Osteoblast (primary cell): Measurements from ENCODE around the gene ANKK1. TPM values are rescaled to one million over a fixed set of nuclear protein-coding genes. Genes with fewer than 3 reads are reported as not detected.

ENCODE experiments used
- DNase-seq: peaks from one replicate; pipeline ENCODE4 v3.0.0; 2011; ENCODE audit warnings: low spot score, mixed read lengths; ENCODE audit not compliant: insufficient read length; ENCODE audit errors: missing footprints
- H2AFZ ChIP-seq: 2 replicates; pipeline ENCODE4 v1.6.0; 2011; ENCODE audit warnings: mild to moderate bottlenecking, low read length
- H3K27ac ChIP-seq: 2 replicates; pipeline ENCODE4 v1.5.1; 2011; ENCODE audit warnings: mild to moderate bottlenecking, low read depth, low read length, moderate library complexity
- H3K27me3 ChIP-seq: 2 replicates; pipeline ENCODE4 v1.6.0; 2012; ENCODE audit warnings: mild to moderate bottlenecking, control low read depth, inconsistent platforms, low read length, moderate library complexity; ENCODE audit not compliant: insufficient read depth
- H3K36me3 ChIP-seq: 2 replicates; pipeline ENCODE4 v1.5.1; 2011; ENCODE audit warnings: mild to moderate bottlenecking, low read length, control low read depth, moderate library complexity; ENCODE audit not compliant: insufficient read depth
- H3K4me1 ChIP-seq: 2 replicates; pipeline ENCODE4 v1.5.1; 2011; ENCODE audit warnings: mild to moderate bottlenecking, low read length, control low read depth, moderate library complexity; ENCODE audit not compliant: insufficient read depth
- H3K4me2 ChIP-seq: 2 replicates; pipeline ENCODE4 v1.6.0; 2011; ENCODE audit warnings: mild to moderate bottlenecking, low read length; ENCODE audit not compliant: insufficient read depth
- H3K4me3 ChIP-seq: fragments of 200-600 bp; sonication (generic); 3 replicates; pipeline ENCODE4 v1.5.1; 2012; ENCODE audit warnings: mild to moderate bottlenecking, low read length, inconsistent platforms; ENCODE audit not compliant: insufficient read depth
- H3K79me2 ChIP-seq: 2 replicates; pipeline ENCODE4 v1.6.0; 2012; ENCODE audit warnings: mild to moderate bottlenecking, low read length, control low read depth, inconsistent platforms; ENCODE audit not compliant: insufficient read depth
- H3K9me3 ChIP-seq: 2 replicates; pipeline ENCODE4 v1.5.1; 2011; ENCODE audit warnings: low read depth, low read length, control low read depth
- H4K20me1 ChIP-seq: 2 replicates; pipeline ENCODE4 v1.6.0; 2012; ENCODE audit warnings: mild to moderate bottlenecking, low read length, control low read depth; ENCODE audit not compliant: insufficient read depth
- total RNA-seq: library from RNA; depleted of rRNA; stranded (reverse); fragments of >200 nt; gene quantifications from 2 replicates; pipeline ENCODE4 v1.2.3, GENCODE V29; 2012
- TF ChIP-seq, protein P1 (sequence below): IDR thresholded peaks from 2 replicates; pipeline ENCODE4 v1.5.1; 2011; ENCODE audit warnings: mild to moderate bottlenecking, low read depth, low read length, moderate library complexity; ENCODE audit errors: extremely low read depth

ANKK1 gene
- total RNA-seq, 1 donor, result not detected

DNA sequence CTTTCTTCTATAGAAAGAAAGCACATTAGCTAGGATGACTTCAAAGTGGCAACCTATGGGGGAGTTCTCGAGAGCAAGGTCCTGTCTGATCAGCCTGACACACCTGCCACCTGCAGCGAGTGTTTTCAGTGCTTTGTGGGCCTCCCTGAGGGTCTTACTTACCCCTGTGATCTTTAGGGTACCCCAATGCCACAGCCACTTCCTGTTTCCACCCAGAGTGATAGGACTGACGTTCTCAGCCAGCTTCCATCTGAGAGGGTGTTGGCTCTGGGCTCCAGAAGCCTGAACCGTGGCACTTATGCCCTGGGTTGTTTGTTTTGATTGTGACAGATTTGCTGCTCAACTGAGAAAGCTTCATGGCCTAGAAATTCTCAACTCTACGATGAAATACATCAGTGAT is 21.7 kb upstream of the ANKK1 start:
- H3K4me2 ChIP-seq, result no peak overlapping the region
- no peak overlapping the region for H3K27ac ChIP-seq
- no peaks in the 10 kb centered on the region for H3K4me1 ChIP-seq
- no peaks in the 10 kb centered on the region for H3K79me2 ChIP-seq
- TF ChIP-seq, protein P1, sequence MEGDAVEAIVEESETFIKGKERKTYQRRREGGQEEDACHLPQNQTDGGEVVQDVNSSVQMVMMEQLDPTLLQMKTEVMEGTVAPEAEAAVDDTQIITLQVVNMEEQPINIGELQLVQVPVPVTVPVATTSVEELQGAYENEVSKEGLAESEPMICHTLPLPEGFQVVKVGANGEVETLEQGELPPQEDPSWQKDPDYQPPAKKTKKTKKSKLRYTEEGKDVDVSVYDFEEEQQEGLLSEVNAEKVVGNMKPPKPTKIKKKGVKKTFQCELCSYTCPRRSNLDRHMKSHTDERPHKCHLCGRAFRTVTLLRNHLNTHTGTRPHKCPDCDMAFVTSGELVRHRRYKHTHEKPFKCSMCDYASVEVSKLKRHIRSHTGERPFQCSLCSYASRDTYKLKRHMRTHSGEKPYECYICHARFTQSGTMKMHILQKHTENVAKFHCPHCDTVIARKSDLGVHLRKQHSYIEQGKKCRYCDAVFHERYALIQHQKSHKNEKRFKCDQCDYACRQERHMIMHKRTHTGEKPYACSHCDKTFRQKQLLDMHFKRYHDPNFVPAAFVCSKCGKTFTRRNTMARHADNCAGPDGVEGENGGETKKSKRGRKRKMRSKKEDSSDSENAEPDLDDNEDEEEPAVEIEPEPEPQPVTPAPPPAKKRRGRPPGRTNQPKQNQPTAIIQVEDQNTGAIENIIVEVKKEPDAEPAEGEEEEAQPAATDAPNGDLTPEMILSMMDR, result no peak
- no peak overlapping the region for H2AFZ ChIP-seq
- H4K20me1 ChIP-seq, result no peaks in the 10 kb centered on the region
- no peak for DNase-seq
- no peaks in the 10 kb centered on the region for H3K9me3 ChIP-seq
- H3K27me3 ChIP-seq, result no peaks in the 10 kb centered on the region
- peaks cover 5% of the 10 kb centered on the region for H3K36me3 ChIP-seq
- H3K4me3 ChIP-seq, result no peak overlapping the region

DNA sequence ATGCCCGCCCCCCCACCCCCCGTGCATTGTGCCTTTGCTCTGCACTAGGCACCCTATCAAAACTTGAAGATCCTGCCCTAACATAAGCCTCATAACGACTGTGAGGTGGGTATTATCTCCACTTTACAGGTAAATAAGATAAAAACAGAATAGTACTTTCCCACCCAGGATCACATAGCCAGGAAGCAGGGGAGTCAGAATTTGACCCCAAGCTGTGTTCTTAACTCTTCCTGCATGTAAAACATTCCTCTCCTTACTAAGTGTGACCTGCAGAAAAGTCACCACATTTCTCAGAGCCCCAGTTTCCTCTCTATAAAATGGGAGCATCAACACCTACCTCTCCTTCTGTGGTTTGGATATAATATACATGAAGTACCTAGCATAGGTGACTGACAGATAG is 18.2 kb upstream of the ANKK1 start:
- TF ChIP-seq, protein P1, result no peak
- Histone ChIP-seq H3K4me1 (no peaks in the 10 kb centered on the region), H3K9me3 (no peaks in the 10 kb centered on the region), H3K27me3 (no peaks in the 10 kb centered on the region), H3K27ac (no peak overlapping the region), H4K20me1 (no peaks in the 10 kb centered on the region), H3K79me2 (no peaks in the 10 kb centered on the region), H2AFZ (no peak overlapping the region), H3K4me2 (no peak overlapping the region), H3K4me3 (no peak overlapping the region), H3K36me3 (no peaks in the 10 kb centered on the region)
- DNase-seq, result no peak

DNA sequence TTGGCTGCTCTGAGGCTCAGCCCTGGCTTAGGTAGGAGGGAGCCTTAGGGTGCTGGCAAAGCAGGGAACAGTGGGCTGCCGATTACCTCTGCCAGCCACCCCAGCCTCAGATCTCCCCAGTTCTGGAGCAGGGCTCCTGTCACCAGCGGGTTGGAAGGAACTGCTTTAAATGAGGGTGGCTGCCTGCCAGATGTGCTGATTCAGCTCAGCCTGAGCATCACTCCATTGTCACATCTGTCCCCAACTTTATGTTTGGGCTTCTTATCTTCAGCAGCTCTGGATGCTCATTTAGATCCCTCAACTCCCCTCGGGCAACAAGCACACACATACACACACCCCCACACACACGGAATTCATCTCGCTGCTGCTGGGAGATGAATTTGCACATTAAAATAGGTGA is 16.9 kb upstream of the ANKK1 start:
- H3K79me2 ChIP-seq, result no peaks in the 10 kb centered on the region
- H3K36me3 ChIP-seq, result no peaks in the 10 kb centered on the region
- no peak for DNase-seq
- no peaks in the 10 kb centered on the region for H3K4me1 ChIP-seq
- no peaks in the 10 kb centered on the region for H3K27me3 ChIP-seq
- H3K4me2 ChIP-seq, result no peak overlapping the region
- no peaks in the 10 kb centered on the region for H3K9me3 ChIP-seq
- H4K20me1 ChIP-seq, result no peaks in the 10 kb centered on the region
- H3K4me3 ChIP-seq, result no peak overlapping the region
- TF ChIP-seq, protein P1, result no peak
- no peak overlapping the region for H2AFZ ChIP-seq
- H3K27ac ChIP-seq, result no peak overlapping the region

DNA sequence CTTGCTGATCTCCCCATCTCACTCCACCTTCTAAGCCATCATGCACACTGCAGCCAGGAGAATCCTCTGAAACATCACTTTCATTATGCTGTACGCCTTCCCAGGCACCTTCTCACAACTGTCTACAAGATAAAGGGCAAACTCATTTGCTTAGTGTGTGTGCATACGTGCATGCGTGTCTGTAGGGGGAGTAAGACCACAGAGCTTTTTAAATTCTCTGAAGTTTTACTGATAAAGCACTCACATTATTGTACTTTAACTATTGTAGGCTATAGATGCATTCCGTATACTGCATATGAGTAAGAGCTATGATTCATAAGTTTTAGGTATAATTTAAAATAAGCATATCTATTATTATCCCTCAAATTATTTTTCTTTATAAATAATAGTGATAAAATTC is 15.3 kb upstream of the ANKK1 start:
- TF ChIP-seq, protein P1, result no peak
- H3K9me3 ChIP-seq, result no peaks in the 10 kb centered on the region
- no peak for DNase-seq
- H3K36me3 ChIP-seq, result no peaks in the 10 kb centered on the region
- H3K27me3 ChIP-seq, result no peaks in the 10 kb centered on the region
- no peak overlapping the region for H2AFZ ChIP-seq
- no peaks in the 10 kb centered on the region for H3K79me2 ChIP-seq
- H3K4me2 ChIP-seq, result no peak overlapping the region
- peaks cover under 1% of the 10 kb centered on the region for H3K4me1 ChIP-seq
- no peak overlapping the region for H3K27ac ChIP-seq
- no peaks in the 10 kb centered on the region for H4K20me1 ChIP-seq
- H3K4me3 ChIP-seq, result no peak overlapping the region
